NCI-H510A (cell line): ENCODE data around the gene DTL.

Experiments used
- DNase-seq: peaks from one replicate; lab custom pipeline; 2025; lab: John Stamatoyannopoulos, UW

DTL gene

DNA sequence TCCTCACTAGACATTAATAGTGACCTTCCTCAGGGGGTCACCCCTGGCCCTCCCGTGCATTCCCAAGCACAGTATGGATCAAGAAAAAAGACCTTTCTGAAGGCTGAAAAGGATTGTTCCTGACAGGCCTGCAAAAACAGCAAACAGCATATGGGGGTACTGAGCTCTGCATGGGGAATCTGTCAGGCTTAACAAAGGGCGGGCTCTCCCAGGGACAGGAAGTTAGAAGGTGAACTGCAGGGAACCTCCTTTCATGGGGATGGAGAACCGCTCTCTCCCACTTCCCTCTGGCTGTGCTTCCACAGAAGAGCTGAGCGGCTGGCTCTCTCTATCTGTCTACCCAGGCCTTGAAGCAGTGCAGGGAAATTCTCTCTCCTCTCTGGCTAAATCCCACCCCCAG is 91.7 kb downstream of the DTL start:
- no peak for DNase-seq

- no peak for DNase-seq
These were observed 94.2 kb downstream of the DTL start for GRCh38 chr1:212129781-212130180.

- DNase-seq = no peak
These were observed 96.5 kb downstream of the DTL start for GRCh38 chr1:212132025-212132424.

GRCh38 chr1:212133319-212133718 is 97.8 kb downstream of the DTL start:
- no peak for DNase-seq

DNA sequence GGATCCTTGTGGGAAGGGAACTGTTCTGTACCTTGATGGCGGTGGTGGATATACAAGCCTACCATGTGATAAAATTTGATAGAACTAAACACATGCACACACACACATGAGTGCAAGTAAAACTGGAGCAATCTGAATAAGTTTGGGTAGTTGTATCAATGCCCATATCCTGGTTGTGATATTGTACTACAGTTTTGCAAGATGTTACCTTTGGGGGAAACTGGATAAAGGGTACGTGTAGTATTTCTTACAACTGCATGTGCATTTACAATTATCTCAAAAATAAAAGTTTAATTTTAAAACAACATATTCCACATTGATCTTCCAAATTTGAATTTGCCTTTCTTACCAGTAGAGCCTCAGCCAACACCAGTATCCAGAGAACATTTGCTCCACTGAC is 99.6 kb downstream of the DTL start:
- DNase-seq = no peak

GRCh38 chr1:212137854-212138253 is 102.3 kb downstream of the DTL start:
- no peak for DNase-seq

DNA sequence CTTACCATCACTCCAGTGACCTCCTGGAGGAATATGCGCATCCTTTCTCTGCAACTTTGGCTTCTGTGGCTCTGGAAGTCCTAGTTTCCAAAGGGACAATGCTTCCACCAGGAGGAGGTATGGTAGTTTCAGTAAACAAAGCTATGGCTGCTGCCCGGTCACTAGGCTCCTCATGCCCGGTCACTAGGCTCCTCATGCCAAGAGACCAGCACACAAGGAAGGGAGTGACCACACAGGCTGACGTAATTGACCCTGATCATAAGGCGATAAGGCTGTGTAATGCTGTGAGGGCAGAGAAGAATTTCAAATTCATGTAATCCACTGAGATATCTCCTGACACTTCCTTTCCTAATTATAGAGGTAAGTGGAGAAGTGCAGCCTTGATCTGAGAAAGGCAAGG is 102.9 kb downstream of the DTL start:
- no peak for DNase-seq

GRCh38 chr1:212139526-212140135 is 104.1 kb downstream of the DTL start:
- DNase-seq = no peak

GRCh38 chr1:212141404-212141803 is 105.9 kb downstream of the DTL start:
- DNase-seq = no peak

DNA sequence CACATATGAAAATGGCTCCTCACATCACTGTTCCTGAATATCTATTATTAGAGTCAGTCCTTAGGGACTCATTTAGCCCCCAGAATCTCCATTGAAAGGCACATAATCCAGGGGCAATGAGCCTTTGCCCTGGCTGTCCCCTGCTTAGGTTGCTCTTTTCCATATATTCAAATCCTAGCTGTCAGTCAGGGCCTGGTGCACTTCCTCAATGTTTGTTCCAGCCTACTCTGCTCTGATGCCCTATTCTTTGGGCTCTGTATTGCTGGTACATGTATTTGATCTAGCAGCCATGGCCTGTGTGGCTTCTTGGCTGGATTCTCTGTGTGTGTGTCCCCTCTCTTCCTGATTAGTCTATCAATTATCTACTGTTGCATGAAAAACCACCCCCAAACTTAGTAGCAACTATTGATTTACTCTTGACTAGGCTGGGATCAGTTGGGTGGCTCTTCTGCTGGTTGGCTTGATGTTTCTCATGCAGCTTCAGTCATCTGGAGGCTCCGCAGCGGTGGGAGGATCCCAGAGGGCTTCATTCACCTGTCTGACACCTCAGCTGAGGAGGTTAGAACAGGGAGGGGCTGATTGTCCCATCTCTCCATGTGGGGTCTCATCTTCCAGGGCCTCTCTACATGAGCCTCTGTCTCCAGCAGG is 107.5 kb downstream of the DTL start:
- DNase-seq = no peak

DNA sequence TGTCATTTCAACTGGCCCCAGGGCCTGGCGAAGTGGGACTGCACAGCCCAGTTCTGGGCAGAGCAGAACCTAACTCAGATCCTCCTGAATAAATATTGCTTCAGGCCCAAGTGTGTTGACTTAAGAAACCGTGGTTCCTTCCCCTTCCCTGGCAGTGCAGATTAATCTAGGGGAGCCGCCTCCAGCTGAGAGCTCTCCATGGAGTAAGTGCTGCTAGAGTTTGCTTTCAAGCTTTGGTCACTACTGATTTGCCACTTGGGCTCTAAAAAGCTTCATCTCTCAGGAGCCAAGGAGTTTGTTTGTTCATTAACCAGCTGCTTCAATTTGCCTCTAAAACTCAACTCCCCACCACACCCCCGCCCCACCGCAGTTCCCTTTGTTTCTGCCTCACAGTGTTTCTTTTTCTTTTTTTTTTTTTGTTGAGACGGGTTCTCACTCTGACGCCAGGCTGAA is 112.1 kb downstream of the DTL start:
- DNase-seq = peak; percentile 46

GRCh38 chr1:212149566-212149965 is 114.0 kb downstream of the DTL start:
- DNase-seq = no peak

- no peak for DNase-seq
These were observed 116.8 kb downstream of the DTL start for GRCh38 chr1:212152308-212152693.

DNA sequence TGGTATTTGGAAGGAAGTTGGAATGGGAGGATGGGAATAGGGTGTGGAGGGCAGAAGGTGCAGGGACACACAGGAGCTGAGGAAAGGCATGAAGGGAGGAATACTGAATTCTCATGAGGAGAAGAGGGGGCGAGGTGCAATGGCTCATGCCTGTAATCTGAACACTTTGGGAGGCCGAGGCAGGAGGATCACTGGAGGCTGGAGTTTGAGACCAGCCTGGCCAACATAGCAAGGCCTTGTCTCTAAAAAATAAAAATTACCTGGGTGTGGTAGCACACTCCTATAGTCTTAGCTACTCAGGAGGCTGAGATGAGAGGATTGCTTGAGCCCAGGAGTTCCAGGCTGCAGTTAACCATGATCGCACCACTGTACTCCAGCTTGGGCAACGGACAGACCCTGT is 117.3 kb downstream of the DTL start:
- no peak for DNase-seq

DNA sequence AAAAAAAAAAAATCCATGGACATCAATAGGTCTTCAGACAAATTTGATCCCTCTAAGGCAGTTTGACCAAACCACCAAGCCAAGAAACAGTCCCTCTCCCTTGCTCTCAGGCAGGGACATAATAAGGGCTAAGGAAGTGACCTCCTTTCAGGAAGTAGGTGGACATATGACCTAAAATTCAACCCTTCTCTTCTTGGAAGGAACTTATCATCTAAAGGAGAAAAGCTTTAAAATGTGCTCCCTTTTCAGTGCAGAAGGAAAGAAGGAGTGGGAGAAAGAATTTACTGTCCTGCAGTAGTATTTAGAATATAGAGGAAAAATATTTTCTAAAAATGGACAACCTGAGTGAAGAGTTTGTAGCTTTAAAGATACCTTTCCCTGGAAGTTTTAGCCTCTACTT is 118.1 kb downstream of the DTL start:
- no peak for DNase-seq
